ENCODE data around the gene NAALADL2. TPM values are rescaled to one million over a fixed set of nuclear protein-coding genes. Genes with fewer than 3 reads are reported as not detected.

NAALADL2 gene
- total and polyA plus RNA-seq, 4 donors: 0.28 to 4.6 (median 3.1) TPM

DNA sequence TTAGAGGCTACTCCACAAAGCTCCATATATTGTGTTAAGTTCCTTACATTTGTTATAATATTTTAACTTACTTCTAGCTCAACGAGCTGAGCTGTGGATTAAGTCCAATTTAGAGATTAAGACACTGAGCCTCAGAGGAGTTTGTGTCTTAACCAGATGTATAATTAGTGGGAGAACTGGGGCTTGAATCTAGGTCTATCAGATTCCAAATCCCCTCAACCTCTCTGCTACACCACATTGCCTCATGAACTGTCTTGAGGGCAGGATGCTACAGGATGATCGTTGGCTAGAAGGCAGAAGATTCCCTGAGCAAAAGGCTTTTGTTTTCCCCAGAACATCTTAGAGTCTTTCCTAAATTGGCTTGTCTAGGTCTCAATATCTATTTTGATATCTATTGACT lies 890.8 kb downstream of the NAALADL2 start:
- H3K27me3 ChIP-seq (ENCODE audit: control insufficient read depth in 4 of 4, insufficient read depth in 4 of 4, low read length in 3 of 4): no peaks in the 10 kb centered on the region
- no peaks in the 10 kb centered on the region for H3K36me3 ChIP-seq (ENCODE audit: control insufficient read depth in 4 of 4, insufficient read depth in 3 of 4, low read depth in 1 of 4, low read length in 3 of 4)
- no peak overlapping the region for H3K4me3 ChIP-seq (ENCODE audit: low read depth in 1 of 3, low read length in 3 of 3)
- no peak for DNase-seq (ENCODE audit: low spot score)
- TF ChIP-seq MAX (IDR thresholded peaks at IDR 0.05): no peak
- TF ChIP-seq, protein P1, sequence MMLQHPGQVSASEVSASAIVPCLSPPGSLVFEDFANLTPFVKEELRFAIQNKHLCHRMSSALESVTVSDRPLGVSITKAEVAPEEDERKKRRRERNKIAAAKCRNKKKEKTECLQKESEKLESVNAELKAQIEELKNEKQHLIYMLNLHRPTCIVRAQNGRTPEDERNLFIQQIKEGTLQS (IDR thresholded peaks at IDR 0.05): no peak
- no peak for TF ChIP-seq HNF4G (IDR thresholded peaks at IDR 0.05)
- no peak for TF ChIP-seq JUND (IDR thresholded peaks at IDR 0.05)
- no peak for TF ChIP-seq RAD21 (IDR thresholded peaks at IDR 0.05)
- no peak for TF ChIP-seq EGR1 (IDR thresholded peaks at IDR 0.05; ENCODE audit: low read depth in 2 of 2)
- TF ChIP-seq HNF4A (conservative IDR thresholded peaks at IDR 0.05): no peak
- no peak for TF ChIP-seq FOXA1 (IDR thresholded peaks at IDR 0.05)
- TF ChIP-seq, protein P2, sequence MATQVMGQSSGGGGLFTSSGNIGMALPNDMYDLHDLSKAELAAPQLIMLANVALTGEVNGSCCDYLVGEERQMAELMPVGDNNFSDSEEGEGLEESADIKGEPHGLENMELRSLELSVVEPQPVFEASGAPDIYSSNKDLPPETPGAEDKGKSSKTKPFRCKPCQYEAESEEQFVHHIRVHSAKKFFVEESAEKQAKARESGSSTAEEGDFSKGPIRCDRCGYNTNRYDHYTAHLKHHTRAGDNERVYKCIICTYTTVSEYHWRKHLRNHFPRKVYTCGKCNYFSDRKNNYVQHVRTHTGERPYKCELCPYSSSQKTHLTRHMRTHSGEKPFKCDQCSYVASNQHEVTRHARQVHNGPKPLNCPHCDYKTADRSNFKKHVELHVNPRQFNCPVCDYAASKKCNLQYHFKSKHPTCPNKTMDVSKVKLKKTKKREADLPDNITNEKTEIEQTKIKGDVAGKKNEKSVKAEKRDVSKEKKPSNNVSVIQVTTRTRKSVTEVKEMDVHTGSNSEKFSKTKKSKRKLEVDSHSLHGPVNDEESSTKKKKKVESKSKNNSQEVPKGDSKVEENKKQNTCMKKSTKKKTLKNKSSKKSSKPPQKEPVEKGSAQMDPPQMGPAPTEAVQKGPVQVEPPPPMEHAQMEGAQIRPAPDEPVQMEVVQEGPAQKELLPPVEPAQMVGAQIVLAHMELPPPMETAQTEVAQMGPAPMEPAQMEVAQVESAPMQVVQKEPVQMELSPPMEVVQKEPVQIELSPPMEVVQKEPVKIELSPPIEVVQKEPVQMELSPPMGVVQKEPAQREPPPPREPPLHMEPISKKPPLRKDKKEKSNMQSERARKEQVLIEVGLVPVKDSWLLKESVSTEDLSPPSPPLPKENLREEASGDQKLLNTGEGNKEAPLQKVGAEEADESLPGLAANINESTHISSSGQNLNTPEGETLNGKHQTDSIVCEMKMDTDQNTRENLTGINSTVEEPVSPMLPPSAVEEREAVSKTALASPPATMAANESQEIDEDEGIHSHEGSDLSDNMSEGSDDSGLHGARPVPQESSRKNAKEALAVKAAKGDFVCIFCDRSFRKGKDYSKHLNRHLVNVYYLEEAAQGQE (IDR thresholded peaks at IDR 0.05): no peak
- TF ChIP-seq SP1 (IDR thresholded peaks at IDR 0.05): no peak
- TF ChIP-seq, protein P3, sequence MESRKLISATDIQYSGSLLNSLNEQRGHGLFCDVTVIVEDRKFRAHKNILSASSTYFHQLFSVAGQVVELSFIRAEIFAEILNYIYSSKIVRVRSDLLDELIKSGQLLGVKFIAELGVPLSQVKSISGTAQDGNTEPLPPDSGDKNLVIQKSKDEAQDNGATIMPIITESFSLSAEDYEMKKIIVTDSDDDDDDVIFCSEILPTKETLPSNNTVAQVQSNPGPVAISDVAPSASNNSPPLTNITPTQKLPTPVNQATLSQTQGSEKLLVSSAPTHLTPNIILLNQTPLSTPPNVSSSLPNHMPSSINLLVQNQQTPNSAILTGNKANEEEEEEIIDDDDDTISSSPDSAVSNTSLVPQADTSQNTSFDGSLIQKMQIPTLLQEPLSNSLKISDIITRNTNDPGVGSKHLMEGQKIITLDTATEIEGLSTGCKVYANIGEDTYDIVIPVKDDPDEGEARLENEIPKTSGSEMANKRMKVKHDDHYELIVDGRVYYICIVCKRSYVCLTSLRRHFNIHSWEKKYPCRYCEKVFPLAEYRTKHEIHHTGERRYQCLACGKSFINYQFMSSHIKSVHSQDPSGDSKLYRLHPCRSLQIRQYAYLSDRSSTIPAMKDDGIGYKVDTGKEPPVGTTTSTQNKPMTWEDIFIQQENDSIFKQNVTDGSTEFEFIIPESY (IDR thresholded peaks at IDR 0.05): no peak
- TF ChIP-seq RXRA (IDR thresholded peaks at IDR 0.05): no peak
- TF ChIP-seq, protein P4, sequence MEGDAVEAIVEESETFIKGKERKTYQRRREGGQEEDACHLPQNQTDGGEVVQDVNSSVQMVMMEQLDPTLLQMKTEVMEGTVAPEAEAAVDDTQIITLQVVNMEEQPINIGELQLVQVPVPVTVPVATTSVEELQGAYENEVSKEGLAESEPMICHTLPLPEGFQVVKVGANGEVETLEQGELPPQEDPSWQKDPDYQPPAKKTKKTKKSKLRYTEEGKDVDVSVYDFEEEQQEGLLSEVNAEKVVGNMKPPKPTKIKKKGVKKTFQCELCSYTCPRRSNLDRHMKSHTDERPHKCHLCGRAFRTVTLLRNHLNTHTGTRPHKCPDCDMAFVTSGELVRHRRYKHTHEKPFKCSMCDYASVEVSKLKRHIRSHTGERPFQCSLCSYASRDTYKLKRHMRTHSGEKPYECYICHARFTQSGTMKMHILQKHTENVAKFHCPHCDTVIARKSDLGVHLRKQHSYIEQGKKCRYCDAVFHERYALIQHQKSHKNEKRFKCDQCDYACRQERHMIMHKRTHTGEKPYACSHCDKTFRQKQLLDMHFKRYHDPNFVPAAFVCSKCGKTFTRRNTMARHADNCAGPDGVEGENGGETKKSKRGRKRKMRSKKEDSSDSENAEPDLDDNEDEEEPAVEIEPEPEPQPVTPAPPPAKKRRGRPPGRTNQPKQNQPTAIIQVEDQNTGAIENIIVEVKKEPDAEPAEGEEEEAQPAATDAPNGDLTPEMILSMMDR (IDR thresholded peaks at IDR 0.05; ENCODE audit: low read depth, low read length, missing input control): no peak
- no peak for TF ChIP-seq NR2F2 (IDR thresholded peaks at IDR 0.05)
- TF ChIP-seq GABPA (IDR thresholded peaks at IDR 0.05 in 1 of 2, conservative IDR thresholded peaks at IDR 0.05 in 1 of 2): no peak
- no peak for TF ChIP-seq TAF1 (conservative IDR thresholded peaks at IDR 0.05)
- TF ChIP-seq FOXA2 (IDR thresholded peaks at IDR 0.05): no peak
- no peak for TF ChIP-seq YY1 (IDR thresholded peaks at IDR 0.05)
- no peak overlapping the region for H3K9ac ChIP-seq (ENCODE audit: low read depth in 1 of 2, low read length in 2 of 2)
- H3K27ac ChIP-seq (ENCODE audit: low read depth in 1 of 2, low read length in 2 of 2): no peak overlapping the region
- 83% methylated on average over 2 of the region's 2 CpGs for WGBS
- no peaks in the 10 kb centered on the region for H3K9me3 ChIP-seq (ENCODE audit: control insufficient read depth in 4 of 4, low read length in 3 of 4)
- no peaks in the 10 kb centered on the region for H3K4me1 ChIP-seq (ENCODE audit: control insufficient read depth in 4 of 4, insufficient read depth in 4 of 4, low read length in 3 of 4)

Data from liver (tissue), 9 donors.